ENCODE results near the gene NADK2.

NADK2 gene

DNA sequence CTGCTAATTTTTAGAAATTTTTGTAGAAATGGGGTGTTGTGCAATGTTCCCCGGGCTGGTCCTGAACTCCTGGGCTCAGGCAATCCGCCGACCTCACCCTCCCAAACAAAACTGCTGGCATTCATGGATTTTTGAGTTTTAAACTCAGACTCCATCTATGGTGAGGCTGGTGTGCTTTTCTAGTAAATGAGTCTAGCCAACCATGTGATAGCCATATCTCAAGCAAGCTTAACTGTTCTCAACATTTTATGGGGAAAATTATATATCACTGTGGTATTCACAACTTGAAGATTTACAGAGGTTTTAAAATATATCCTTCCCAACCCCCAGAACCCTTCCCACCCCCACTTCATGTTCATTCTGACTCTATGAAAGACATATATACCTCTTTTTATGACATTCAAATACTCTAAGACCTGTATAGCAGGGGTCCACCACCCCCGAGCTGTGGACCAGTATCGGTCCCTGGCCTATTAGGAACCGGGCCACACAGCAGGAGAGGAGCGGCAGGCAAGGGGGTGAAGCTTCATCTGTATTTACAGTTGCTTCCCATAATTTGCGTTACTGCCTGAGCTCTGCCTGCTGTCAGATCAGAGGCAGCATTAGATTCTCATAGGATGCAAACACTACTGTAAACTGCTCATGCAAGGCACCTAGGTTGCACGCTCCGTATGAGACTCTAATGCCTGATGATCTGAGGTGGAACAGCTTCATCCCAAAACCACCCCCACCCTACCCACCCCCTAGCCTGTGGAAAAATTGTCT lies 4.5 kb upstream of the NADK2 start:
- DNase-seq = no peak

- DNase-seq = no peak
Measured at GRCh38 chr5:36244076-36244475, 2.4 kb upstream of the NADK2 start.

GRCh38 chr5:36243653-36244052 lies 1.9 kb upstream of the NADK2 start:
- DNase-seq = no peak

GRCh38 chr5:36242534-36243485 lies 1.1 kb upstream of the NADK2 start:
- no peak for DNase-seq

DNA sequence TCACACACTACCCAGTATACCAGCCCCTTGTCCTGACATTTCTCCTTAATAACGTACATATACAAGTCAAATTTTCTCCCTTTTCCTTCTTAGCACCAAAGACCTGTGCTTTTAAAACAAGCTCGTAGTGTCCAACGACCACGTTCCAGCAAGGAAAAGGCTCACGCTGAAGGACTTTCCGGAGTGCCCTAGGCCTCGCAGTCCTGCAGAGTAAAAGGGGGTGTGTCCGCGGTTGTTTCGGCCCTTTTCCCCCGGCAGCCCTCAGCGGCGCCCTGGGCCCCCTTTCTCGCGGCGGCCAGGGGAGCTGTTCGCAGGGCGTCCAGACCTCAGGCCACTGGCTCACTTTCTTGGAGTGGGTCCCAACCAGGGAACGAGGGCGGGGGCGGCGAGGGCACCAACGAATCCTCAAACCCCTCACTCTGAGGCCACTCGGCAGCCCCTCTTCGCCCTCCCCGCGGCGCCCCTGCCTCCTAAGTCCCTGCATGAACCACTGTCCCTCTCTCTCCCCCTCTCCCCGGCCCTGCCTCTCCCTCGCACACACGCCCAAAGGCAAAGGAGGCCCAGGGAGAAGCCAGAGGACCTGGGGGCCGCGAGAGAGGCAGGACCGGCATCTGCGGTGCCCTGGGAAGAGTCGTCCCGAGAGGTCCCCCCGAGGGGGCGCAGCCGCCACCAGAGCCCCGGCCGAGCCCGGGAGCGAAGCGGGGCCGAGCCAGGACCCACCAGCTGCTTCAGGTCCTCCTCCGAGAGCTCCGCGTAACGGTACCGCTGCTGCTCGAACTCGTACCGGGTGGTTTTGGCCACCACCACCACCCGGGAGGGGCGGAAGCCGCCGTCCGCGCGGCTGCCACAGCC lies 720 bp downstream of the NADK2 start:
- DNase-seq = peak; percentile 51

- DNase-seq = no peak
Measured at GRCh38 chr5:36239370-36240293, 2.1 kb downstream of the NADK2 start.

DNA sequence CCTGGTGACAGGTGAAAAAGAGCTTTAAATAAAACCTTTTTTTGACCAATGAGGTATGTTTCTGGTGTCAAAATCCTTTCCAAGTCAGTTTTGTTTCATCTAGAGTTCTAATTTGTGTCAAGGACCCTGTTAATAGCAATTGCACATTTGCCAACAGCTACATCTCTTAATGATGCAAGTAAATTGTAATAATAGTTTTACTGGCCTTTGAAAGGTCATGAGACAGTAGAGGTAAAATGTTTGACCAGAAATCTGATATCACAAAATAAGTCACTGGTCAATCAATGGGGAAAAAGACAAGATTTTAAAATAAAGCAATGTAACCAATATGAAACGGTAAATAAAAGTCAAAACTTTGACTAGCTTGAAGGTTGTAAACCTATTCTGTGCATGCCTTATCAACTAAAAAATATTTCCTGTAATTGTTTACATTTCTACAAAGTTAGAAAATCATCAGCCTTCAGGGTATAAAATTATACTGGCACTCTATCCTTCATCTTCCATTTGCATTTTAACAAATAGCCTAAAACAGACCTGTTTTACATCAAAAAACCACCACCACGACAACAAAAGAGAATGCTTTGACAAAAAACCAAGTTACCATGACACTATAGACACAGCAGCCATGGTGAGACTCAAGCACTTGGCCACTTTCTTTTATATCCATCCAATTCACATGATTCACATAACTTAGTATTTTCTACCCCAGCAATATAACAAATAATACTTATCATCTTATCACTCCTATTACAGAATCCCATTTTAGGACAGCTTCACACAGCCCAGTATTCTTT lies 3.0 kb downstream of the NADK2 start:
- DNase-seq = no peak

DNA sequence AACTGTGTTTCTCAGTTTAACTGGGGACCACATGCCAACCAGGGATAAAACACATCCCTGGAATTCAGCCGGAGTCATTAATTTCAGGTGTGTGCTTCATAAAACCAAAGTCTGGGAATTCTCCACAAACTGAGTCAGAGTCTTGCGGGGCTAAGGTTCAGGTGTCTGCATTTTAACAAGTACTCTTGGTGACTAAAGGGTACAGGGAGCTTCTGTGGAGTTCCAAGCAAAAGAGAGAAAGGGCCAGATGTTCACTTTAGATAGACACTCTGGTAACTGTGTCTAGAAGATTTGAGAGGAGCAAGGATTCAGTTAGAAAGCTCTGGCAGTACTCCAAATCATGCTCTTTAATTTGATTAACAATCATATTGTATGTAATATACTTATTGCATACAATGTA lies 4.0 kb downstream of the NADK2 start:
- no peak for DNase-seq

GRCh38 chr5:36236801-36237200 lies 4.9 kb downstream of the NADK2 start:
- no peak for DNase-seq

DNA sequence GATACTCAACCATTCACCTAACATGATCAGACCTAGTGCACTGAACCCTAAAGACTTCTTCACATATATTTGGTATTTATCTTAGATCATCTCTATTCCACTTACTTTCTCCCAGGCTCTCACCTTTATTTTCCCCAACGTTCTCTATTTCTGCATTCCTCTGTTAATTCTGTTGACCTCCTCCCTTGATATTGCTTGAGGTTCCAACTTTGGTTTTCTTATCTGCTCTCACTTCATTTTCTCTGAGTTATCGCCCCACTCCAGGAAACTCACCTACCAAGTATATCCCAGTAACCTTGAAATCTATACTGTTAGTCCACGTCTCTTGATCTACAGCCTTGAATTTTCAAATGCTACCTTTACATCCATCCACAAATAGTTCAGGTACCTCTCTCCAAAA lies 9.2 kb downstream of the NADK2 start:
- no peak for DNase-seq

DNA sequence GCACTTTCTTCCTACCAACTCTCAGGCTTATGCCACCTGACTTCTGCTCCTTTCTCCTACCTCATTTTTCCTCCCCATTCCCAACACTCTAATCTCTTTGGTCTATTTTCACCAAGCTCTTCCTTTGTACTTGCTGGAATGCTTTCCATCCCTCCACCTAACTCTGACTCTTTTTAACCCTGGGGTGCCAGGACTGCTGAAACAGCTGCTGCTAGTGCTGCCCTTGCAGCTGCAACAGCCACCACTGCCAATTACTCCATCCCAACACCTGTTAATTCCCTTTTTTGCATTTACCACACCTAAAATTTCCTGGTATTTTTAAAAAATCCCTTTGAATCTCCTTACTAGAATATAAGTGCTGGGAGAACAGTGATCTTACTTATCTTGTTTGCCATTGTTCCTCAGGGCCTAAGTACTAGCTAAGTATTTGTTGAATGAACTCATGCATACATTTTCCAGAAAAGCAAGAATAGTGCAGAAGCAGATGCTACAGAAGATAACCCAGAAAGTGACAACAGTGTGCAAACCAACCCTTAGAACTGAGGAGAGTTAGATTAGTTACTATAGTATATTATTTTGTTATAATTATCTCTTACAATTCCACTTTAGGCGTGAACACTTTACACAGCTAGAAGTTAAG lies 11.5 kb downstream of the NADK2 start:
- DNase-seq = no peak

GRCh38 chr5:36228505-36228904 lies 13.2 kb downstream of the NADK2 start:
- no peak for DNase-seq

GRCh38 chr5:36227046-36227445 lies 14.7 kb downstream of the NADK2 start:
- no peak for DNase-seq

DNA sequence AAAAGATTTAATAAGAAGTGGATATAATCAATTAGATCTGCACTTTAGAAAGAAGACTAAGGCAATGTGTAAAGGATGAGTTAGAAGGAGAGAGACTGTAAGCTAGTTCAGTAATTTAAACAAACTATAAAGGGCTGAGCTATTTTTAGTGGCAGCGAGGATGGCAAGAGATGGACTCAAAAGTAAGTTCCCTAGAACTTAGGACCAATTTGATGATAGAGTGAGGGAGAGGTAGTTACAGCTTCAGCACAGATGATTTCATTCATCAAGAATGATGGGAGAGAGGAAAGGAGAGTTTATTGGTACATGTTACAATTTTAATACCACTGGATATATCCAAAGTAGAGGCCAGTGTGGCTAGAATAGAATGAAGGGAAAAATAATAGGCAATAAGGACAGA lies 19.1 kb downstream of the NADK2 start:
- DNase-seq = no peak

DNA sequence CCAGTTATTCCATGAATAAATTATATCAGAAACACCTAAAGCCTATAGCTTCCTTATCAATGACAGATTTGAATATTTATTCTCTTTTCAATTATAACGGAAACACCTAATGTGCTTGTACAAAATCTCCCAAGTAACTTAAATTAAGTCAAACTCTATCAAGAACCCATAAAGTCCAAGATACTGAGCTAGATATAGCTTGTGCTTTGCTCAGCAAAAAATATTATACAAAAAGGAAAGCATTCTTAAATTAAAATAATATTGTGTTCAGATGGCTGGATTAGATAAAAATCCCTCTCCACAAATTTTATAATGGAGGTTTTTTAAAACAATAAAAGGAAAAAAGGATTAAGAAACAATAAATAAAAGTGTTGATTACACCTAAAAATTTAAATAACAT lies 23.7 kb downstream of the NADK2 start:
- DNase-seq = no peak

- no peak for DNase-seq
Measured at GRCh38 chr5:36217567-36217966, 24.2 kb downstream of the NADK2 start.

DNA sequence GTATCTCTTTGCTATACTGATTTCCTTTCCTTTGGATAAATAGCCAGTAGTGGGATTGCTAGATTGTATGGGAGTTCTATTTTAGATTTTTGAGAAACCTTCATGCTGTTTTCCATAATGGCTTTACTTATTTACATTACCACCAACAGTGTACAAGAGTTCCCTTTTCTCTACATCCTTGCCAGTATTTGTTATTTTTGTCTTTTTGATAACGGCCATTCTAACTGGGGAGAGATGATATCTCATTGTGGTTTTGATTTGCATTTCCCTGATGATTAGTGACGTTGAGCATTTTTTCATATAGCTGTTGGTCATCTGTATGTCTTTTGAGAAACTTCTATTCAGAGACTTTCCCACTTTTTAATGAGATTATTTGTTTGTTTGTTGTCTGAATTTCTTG lies 25.8 kb downstream of the NADK2 start:
- no peak for DNase-seq

GRCh38 chr5:36214436-36214835 lies 27.3 kb downstream of the NADK2 start:
- no peak for DNase-seq

- no peak for DNase-seq
Measured at GRCh38 chr5:36209664-36210063, 32.1 kb downstream of the NADK2 start.

- DNase-seq = no peak
Measured at GRCh38 chr5:36208786-36209185, 32.9 kb downstream of the NADK2 start.

DNA sequence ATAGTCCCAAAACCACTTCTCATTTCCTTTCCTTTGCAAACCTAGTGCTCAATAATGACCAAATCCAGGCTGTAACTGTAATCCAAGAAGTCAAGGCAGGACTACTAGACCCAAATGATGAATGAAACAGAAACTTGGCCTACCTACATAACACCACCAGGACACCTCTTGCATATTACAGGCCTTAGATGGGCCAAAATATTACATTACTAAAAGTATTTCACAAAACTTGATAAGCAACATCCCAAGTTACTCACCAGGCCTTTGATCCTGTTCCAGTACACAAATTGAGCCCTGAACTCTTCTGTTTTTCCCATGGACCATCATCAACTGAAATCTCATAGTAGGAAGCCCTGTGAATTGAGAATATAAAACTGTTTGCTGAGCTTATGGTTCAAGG lies 34.8 kb downstream of the NADK2 start:
- no peak for DNase-seq
